Right atrium auricular region (tissue), 2 donors: ENCODE measurements around the gene MAPK8IP3. TPM values are rescaled to one million over a fixed set of nuclear protein-coding genes. Genes with fewer than 3 reads are reported as not detected.
A peak's percentile ranks its signal among the peaks of the same experiment; 100 is the strongest.

ENCODE experiments used
- DNase-seq: peaks from one replicate; pipeline ENCODE4 v3.0.0-alpha.2; 2019; ENCODE audit warnings: low spot score
- H3K27ac ChIP-seq, 2 donors: fragments of 200-600 bp; sonication (generic); 1 replicate in 1 of 2; 2 replicates in 1 of 2; pipeline ENCODE4 v1.5.1; 2016 to 2019
- H3K27me3 ChIP-seq, 2 donors: fragments of 200-600 bp; sonication (generic); one replicate each; pipeline versions ENCODE4 v1.5.1 to v1.6.0; 2017 to 2019
- H3K36me3 ChIP-seq: fragments of 200-600 bp; sonication (generic); one replicate; pipeline ENCODE4 v1.5.1; 2016
- H3K4me1 ChIP-seq, 2 donors: fragments of 200-600 bp; sonication (generic); one replicate each; pipeline versions ENCODE4 v1.5.1 to v1.6.0; 2017 to 2019
- H3K4me3 ChIP-seq, 2 donors: fragments of 200-600 bp; sonication (generic); 1 replicate in 1 of 2; 2 replicates in 1 of 2; pipeline ENCODE4 v1.5.1; 2017 to 2019; ENCODE audit warnings: mild to moderate bottlenecking in 1 of 2, moderate library complexity in 1 of 2
- H3K9me3 ChIP-seq, 2 donors: fragments of 200-600 bp; sonication (generic); one replicate each; pipeline ENCODE4 v1.5.1; 2019
- total RNA-seq, 2 donors: library from RNA; depleted of rRNA; stranded (reverse); fragments of >200 nt; gene quantifications; one replicate each; pipeline ENCODE4 v1.1.0, GENCODE V29; 2016
- TF ChIP-seq, protein P1 (sequence below), 2 donors: fragments of 200-600 bp; sonication (generic); IDR thresholded peaks; one replicate each; pipeline ENCODE4 v1.5.1; 2019; ENCODE audit warnings: antibody characterized with exemption in 2 of 2

The MAPK8IP3 gene
- total RNA-seq, 2 donors from 2014 or later = 43.1 to 43.3 TPM

DNA sequence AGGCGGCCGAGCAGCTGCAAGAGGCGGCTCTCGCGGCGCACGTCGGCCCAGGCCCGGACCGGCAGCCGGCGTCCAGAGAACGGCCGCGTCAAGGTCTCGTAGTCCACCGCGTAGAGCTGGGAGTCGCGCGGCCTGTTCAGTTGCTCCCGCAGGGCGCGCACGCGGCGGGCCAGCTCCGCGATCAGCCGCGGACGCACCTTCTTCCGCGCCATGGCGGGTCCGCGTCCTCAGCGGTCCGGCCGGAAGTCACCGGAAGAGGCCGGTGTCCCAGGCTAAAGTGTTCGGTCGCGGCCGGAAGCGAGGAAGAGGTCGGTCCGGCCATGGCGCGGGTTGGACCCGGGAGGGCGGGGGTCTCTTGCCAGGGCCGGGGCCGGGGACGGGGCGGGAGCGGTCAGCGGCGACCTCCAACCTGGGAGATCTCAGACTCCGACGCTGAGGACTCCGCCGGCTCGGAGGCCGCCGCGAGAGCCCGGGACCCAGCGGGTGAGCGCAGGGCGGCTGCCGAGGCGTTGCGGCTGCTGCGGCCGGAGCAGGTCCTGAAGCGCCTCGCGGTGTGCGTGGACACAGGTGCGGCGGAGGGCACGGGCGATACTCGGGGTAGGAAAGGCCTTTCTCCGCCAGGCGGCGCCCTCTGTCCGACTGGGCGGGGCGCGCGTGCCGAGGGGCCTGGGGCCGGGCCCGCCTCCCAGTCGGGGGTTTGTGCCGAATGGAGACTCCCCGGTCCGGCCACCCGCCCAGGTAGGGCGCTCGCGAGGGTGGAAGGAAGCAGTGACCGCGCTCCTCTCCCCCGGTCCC, 67.1 kb downstream of the MAPK8IP3 start, which contains the start of gene MRPS34:
TSS of gene MRPS34 (minus strand) at position 227 of the 795 bp plus-strand sequence. CDS start at position 212, 15 bp downstream.
- Histone ChIP-seq H3K27ac (peak within 1 kb of the TSS; percentile 95 to 97), H3K36me3 (peaks cover 38% of the 10 kb centered on the region), H3K9me3 (no peaks in the 10 kb centered on the region), H3K4me1 (peaks cover 0 to 39% of the 10 kb centered on the region in 2 donors), H3K4me3 (peak within 1 kb of the TSS; percentile 70 to 94), H3K27me3 (no peaks in the 10 kb centered on the region)
- TF ChIP-seq, protein P1, sequence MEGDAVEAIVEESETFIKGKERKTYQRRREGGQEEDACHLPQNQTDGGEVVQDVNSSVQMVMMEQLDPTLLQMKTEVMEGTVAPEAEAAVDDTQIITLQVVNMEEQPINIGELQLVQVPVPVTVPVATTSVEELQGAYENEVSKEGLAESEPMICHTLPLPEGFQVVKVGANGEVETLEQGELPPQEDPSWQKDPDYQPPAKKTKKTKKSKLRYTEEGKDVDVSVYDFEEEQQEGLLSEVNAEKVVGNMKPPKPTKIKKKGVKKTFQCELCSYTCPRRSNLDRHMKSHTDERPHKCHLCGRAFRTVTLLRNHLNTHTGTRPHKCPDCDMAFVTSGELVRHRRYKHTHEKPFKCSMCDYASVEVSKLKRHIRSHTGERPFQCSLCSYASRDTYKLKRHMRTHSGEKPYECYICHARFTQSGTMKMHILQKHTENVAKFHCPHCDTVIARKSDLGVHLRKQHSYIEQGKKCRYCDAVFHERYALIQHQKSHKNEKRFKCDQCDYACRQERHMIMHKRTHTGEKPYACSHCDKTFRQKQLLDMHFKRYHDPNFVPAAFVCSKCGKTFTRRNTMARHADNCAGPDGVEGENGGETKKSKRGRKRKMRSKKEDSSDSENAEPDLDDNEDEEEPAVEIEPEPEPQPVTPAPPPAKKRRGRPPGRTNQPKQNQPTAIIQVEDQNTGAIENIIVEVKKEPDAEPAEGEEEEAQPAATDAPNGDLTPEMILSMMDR (IDR thresholded peaks at IDR 0.05) = peak; percentile 62 to 86
- peak; percentile 84 for DNase-seq

DNA sequence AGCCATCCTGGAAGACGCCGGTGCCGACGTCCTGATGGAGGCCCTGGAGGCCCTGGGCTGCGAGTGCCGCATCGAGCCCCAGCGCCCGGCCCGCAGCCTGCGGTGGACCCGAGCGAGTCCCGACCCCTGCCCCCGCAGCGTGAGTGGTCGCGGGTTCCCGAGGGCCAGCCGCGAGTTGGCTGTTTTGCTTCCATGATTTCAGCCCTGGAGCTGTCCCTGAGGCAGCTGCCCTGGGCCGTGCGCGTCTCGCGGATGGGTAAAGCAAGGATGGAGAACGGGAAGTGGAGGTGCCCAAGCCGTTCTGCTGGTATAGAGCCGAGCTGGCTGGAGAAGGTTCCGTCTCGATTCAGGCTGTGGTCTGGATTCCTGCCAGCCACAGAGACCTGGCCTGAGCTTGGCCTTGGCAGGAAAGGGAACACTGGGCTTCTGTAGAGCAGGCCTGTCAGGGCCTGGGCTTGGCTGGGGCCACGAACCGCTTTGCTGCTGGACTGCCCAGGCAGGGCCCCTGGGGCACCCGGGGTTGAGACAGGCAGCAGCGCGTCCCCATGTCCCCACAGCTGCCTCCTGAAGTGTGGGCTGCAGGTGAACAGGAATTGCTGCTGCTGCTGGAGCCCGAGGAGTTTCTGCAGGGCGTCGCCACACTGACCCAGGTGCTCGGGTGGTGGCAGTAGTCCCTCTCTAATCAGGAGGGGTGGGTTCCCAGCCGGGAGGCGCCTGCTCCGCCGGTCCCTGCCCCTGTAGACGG, 67.9 kb downstream of the MAPK8IP3 start:
- H3K4me3 ChIP-seq = peak overlapping the region; percentile 70 to 94
- peaks cover 34% of the 10 kb centered on the region for H3K36me3 ChIP-seq
- no peak for DNase-seq
- peaks cover 0 to 39% of the 10 kb centered on the region in 2 donors for H3K4me1 ChIP-seq
- TF ChIP-seq, protein P1 (IDR thresholded peaks at IDR 0.05) = no peak
- no peaks in the 10 kb centered on the region for H3K27me3 ChIP-seq
- H3K9me3 ChIP-seq = no peaks in the 10 kb centered on the region
- peak overlapping the region; percentile 95 to 97 for H3K27ac ChIP-seq

DNA sequence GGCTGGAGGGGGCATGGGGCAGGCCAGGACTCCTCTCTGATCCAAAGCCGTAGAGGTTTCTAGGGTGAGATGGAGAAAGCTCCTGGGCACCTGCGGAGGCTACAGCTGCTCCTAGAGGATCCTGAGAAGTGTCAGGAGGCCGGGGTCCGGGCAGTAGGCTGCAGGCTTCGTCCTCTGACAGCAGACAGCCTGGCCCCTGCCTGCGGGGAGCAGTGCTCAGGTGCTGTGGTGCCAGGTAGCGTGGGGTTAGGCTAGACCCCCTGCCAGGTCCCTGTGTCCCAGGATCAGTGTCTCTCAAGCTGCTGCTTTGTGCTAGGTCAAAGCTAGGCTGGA, 68.4 kb downstream of the MAPK8IP3 start:
- H3K36me3 ChIP-seq = peaks cover 32% of the 10 kb centered on the region
- no peak for DNase-seq
- peaks cover 0 to 39% of the 10 kb centered on the region in 2 donors for H3K4me1 ChIP-seq
- TF ChIP-seq, protein P1 (IDR thresholded peaks at IDR 0.05) = no peak
- H3K4me3 ChIP-seq = peak overlapping the region in 1 of 2 donors; percentile 94
- H3K27ac ChIP-seq = no peak overlapping the region
- H3K9me3 ChIP-seq = no peaks in the 10 kb centered on the region
- no peaks in the 10 kb centered on the region for H3K27me3 ChIP-seq

DNA sequence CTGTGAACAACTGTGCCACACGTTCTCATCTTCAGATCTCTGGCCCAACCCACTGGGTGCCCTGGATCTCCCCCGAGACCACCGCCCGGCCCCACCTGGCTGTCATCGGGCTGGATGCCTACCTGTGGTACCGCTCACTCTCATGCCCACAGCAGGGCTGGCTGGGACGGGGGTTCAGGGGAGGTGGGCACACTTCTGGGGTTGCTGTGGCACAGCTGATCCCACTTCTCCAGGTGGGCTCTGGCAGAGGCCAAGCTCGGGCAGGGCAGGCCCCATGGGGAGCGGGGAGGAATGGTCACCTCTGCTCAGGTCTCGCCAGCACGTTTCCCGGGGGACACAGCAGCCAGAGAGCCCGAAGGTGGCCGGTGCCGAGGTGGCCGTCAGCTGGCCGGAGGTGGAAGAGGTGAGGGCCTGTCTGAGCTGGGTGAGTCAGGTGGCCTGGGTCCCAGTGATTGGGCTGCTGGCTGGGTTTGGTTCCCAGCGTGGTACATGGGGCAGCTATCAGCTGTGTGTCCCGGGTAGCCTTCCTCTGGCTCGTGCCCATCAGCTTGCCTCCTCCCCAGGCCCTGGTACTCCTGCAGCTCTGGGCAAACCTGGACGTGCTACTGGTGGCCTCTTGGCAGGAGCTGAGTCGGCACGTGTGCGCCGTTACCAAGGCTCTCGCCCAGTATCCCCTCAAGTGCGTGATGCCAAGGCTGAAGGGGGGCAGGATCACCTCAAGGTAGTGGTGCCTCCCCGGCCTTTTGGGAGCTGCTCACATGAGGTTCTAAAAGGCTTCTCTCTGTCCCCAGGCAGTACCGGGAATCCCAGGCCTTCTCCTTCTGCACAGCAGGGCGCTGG, 69.2 kb downstream of the MAPK8IP3 start:
- H3K9me3 ChIP-seq = no peaks in the 10 kb centered on the region
- TF ChIP-seq, protein P1 (IDR thresholded peaks at IDR 0.05) = no peak
- peaks cover 37% of the 10 kb centered on the region for H3K36me3 ChIP-seq
- H3K4me1 ChIP-seq = peaks cover 0 to 41% of the 10 kb centered on the region in 2 donors
- DNase-seq = no peak
- H3K27me3 ChIP-seq = no peaks in the 10 kb centered on the region
- H3K27ac ChIP-seq = no peak overlapping the region
- no peak overlapping the region for H3K4me3 ChIP-seq

DNA sequence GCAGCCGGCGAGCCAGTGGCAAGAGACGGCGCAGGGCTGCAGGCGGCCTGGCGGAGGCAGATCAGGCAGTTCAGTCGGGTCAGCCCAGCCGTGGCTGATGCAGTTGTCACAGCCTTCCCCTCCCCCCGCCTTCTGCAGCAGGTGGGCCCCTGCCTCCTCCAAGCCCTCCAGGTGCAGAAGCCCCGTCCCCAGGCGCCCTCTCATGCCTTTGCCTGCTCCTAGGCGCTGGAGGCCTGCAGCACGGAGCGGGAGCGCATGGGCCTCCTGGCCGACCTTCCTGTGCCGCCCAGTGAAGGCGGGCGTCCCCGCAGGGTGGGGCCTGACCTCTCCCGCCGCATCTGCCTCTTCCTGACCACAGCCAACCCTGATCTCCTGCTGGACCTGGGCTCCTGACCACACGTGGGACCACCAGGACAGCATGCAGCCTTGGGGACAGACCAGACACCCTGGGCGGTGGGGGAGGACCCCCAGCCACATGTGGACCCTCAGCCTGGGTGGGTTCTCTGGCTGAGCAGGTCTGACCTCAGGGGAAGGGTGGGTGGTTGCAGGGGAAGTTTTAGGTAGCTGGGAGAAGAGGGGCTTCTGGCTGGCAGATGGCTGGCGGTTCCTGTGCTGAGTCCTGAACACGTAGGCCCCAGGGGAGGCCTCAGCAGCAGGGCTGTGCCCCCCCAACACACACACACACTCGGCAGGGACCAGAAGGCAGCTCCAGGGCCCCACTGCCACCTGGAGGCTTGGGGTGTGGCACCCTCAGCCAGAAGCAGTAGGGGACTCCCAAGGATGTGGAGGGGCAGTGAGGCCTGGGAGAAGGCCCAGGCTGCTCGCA, 70.1 kb downstream of the MAPK8IP3 start:
- Histone ChIP-seq H3K4me1 (peaks cover 0 to 41% of the 10 kb centered on the region in 2 donors), H3K9me3 (no peaks in the 10 kb centered on the region), H3K27ac (no peak overlapping the region), H3K36me3 (peaks cover 37% of the 10 kb centered on the region), H3K27me3 (no peaks in the 10 kb centered on the region), H3K4me3 (no peak overlapping the region)
- TF ChIP-seq, protein P1 (IDR thresholded peaks at IDR 0.05) = no peak
- DNase-seq = no peak
